ENCODE measurements around the gene P2RX5.
"Not testable (repeated sequence)": the region's sequence is repeated elsewhere in the genome, so short reads cannot be mapped to it uniquely, and the experiment has no call there.

P2RX5 gene, protein sequence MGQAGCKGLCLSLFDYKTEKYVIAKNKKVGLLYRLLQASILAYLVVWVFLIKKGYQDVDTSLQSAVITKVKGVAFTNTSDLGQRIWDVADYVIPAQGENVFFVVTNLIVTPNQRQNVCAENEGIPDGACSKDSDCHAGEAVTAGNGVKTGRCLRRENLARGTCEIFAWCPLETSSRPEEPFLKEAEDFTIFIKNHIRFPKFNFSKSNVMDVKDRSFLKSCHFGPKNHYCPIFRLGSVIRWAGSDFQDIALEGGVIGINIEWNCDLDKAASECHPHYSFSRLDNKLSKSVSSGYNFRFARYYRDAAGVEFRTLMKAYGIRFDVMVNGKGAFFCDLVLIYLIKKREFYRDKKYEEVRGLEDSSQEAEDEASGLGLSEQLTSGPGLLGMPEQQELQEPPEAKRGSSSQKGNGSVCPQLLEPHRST

GRCh38 chr17:3695723-3696411 lies at the start of gene P2RX5:
Gene P2RX5 (minus strand): TSS chr17:3696155. CDS start chr17:3696005, 150 bp downstream.
- DNase-seq: no peak

DNA sequence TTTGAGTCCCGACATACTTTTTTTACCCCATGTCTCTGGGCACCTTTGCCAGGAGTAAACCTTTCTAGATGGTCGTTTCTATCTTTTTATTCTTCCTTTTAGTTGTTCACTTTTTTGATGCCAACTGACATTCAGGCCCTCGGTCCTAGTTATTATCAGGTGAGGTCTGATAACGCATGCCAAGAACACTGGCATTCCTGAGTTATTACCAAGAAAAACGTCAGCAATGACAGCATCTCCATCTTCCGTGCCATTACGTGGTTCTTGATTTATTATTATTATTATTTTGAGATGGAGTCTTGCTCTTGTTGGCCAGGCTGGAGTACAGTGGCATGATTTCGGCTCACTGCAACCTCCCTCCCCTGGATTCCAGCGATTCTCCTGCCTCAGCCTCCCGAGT lies 49.1 kb upstream of the P2RX5 start:
- no peak for DNase-seq

DNA sequence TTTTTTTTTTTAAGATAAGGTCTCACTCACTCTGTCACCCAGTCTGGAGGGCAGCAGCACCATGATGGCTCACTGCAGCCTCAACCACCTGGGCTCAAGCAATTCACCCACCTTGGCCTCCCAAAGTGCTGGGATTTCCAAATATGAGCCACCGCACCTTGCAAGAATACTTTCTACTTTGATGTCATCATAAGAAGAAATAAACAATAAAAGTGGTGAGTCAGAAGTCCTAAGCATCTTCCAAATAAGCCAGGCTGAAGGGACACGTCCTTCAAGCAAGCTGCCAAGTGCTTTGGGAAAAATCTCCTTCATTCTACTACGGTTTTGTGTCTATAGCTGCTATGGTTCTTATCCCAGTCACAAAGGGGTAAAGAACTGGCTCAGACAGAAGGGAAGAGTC lies 48.1 kb upstream of the P2RX5 start:
- DNase-seq: no peak

DNA sequence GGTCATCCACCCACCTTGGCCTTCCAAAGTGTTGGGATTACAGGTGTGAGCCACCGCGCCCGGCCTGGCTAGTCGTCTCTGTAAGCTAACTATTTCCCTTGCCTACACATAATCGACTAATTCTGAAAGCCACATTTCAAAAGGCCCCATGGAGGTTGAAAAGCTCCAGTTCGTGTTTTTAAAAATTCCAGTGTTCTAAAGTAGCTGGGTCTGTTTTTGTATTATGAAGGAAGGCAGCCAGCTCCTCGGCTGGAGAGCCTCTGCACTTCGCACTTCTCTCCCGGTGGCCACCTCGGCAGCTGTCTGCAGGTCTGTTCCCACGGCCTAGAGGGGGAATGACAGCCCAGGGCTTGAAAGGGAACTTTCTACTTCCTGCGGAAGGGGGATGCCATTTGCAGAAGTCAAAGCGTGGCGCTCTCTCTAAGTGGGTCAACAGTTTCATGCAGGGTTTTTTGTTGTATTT lies 44.7 kb upstream of the P2RX5 start:
- no peak for DNase-seq

DNA sequence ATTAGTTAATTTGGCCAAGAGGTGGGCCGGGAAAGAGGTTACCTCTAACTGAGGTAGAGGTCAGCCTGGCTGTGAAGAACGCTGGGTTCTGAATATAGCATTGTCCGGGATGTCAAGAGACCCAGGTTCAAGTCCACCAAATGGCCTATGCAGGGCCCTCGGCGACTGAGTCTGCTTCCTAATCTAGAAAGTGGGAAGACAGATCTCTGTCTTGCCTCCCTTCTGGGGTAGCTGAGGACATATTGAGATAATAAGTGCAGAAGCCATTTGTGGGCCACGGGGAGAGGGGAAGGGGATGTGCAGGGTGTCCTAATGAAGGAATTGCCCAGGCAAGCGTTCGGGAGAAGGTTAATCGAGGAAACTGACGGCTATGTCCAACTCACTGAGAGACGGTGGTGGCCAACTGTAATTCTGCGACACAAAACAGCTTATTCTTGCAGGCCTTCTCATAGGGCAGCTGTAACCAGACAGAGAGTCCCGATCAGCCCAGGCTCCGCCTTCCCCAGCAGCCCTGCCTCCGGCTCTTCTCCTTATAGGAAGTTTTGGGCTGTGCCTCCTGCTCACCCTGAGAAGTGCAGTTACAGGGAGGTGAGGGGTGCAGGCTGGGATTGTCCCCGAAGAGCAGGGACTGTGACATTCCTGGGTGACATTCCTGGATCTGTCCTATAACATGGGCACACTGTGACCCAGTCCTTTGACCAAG lies 43.6 kb upstream of the P2RX5 start:
- DNase-seq: no peak

DNA sequence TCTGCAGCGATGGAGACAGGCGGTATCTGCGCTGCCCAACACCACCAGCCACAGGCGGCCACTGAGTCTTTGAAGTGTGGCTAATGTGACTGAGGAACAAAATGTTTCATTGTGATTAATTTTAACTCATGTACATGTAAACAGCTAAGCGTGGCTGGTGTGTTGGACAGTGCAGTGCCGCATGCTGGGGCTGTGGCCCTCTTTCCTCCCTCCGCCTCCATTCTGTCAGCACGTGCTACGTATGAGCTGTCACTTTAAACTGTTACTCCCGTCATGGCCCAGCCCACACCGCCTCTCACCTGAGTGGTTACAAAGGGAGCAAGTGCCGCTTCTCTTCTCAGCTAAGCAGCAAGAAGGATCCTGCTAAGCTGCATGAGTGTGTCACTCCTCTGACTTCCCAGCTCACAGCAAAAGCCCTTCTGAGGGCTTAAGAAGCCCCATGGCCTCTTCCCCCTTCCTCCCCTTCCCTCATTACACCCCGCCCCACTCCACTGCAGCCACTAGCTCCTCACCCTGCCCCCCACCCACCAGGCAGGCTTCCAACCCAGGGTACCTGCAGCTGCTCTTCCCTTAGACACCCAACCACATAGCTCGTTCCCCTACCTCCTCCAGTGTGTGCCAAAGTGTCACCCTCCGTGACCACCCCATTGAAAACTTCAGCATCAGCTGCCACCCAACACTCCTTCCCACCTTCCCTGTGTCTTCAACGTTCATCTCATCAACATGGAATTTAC lies 42.8 kb upstream of the P2RX5 start:
- DNase-seq: no peak

DNA sequence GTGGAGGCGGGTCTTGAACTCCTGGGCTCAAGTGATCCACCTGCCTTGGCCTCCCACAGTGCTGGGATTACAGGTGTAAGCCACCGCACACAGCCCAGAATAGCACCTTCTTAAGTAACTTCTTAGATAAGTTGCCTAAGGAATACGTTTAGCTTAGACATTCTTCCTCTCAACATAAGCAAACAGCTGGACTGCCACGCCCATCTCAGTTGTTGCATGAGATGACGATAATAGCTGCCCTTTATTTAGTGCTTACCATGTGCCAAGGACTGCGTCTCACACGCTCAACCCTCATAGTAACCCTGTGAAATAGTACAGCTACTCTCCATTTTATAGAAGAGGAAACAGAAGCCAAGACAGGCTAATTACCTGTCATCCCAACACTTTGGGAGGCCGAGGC lies 39.6 kb upstream of the P2RX5 start:
- DNase-seq: no peak

DNA sequence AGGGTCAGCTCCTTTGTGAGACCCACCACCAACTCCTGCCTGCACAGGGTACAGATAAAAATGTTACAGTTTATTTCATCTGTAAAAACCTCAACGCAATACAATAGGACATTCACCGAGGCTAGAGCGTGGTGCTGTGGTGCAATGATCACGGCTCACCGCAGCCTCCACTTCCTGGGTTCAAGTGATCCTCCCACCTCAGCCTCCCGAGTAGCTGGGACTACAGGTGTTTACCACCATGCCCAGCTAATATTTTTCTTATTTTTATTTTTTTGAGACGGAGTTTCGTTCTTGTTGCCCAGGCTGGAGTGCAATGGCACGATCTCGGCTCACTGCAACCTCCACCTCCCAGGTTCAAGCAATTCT lies 38.9 kb upstream of the P2RX5 start:
- DNase-seq: not testable (repeated sequence)

- DNase-seq: no peak
These were observed 36.3 kb upstream of the P2RX5 start for GRCh38 chr17:3732210-3732621.

- no peak for DNase-seq
These were observed 35.0 kb upstream of the P2RX5 start for GRCh38 chr17:3730881-3731429.

- peak; percentile 47 for DNase-seq
These were observed 33.9 kb upstream of the P2RX5 start for GRCh38 chr17:3729881-3730280.

- DNase-seq: not testable (repeated sequence)
These were observed 32.1 kb upstream of the P2RX5 start for GRCh38 chr17:3728099-3728498.

DNA sequence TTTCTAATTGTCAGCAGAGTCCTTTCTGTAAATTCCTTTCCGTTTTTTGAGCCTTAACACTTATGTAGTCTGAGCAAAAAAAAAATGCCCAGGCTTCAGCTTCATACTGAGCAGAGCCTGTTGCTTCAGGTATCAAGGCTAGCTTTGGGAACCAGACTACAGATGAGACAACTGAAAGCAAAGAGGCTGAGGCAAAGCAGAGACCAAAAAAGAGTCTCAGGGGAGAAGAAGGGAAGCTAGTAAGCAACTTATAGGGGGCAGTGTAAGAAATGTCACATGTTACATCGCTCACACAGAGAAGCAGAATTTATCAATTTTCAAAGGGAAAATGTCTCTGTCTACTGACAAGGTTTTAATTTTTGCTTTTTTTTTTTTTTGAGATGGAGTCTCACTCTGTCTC lies 31.1 kb upstream of the P2RX5 start:
- DNase-seq: no peak

DNA sequence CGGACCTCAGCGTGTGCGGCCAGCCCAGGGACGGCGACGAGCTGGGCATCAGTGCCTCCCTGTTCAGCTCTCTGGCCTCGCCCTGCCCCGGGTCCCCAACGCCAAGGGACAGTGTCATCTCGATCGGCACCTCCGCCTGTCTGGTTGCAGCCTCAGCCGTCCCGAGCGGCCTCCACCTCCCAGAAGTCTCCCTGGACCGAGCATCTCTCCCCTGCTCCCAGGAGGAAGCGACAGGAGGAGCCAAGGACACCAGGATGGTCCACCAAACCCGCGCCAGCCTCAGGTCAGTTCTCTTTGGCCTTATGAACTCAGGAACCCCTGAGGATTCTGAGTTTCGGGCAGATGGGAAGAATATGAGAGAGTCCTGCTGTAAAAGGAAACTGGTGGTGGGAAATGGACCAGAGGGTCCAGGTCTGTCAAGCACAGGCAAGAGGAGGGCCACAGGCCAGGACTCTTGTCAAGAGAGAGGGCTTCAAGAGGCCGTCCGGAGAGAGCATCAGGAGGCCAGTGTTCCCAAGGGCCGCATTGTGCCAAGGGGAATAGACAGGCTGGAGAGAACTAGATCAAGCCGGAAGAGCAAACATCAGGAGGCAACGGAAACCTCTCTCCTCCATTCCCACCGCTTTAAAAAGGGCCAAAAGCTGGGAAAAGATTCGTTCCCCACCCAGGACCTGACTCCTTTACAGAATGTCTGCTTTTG lies 28.6 kb upstream of the P2RX5 start:
- DNase-seq: no peak

DNA sequence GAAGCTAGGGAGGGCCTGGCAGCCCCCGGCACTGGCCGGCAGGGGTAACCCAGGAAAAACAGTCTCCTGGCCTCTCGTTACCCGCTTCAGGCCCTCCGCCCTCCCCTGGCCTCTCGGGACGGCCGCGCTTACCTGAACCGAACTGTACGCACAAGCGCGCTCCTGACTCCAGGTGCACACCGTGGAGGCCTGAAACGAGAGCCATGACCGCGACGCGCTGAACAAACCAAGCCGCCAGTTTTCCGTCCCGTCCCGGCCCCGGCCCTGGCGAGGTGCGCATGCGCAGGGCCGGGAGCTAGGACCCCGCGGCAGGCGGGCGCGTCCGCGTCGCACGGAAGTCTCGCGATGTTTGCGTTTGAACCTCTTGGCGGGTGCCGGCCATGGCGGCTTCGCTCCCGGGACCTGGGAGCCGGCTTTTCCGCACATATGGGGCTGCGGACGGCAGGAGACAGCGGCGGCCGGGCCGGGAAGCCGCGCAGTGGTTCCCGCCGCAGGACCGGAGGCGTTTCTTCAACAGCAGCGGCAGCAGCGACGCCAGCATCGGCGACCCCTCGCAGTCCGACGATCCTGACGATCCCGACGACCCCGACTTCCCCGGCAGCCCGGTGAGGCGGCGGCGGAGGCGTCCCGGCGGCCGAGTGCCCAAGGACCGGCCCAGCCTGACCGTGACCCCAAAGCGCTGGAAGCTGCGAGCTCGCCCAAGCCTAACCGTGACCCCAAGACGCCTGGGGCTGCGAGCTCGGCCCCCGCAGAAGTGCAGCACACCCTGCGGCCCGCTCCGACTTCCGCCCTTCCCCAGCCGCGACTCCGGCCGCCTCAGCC lies 27.8 kb upstream of the P2RX5 start, which contains the start of gene HASPIN:
Gene HASPIN (plus strand): TSS at position 348 of the 822 bp plus-strand sequence. CDS start 33 bp downstream, at position 381.
- peak; percentile 71 for DNase-seq

GRCh38 chr17:3723188-3723555 lies 27.2 kb upstream of the P2RX5 start:
- DNase-seq: no peak

DNA sequence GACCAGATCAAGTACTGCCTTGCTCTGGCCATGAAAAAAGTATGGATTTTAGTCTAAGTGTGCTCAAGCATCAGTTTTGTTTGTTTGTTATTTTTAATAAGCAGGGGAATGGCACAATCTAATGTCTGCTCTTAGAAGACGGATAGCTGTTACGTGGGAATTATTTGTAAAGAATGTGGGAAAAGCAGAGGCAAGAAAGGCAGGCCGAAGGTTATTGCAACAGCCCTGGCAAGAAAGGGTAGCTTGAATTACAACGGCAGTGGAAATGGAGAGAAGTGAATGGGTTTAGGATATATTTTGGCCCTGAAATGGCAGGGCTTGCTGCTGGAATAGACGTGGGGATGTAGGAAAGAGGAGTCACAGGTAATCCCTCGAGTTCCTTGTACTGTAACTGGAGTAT lies 26.8 kb upstream of the P2RX5 start:
- no peak for DNase-seq

GRCh38 chr17:3719265-3719664 lies 23.3 kb upstream of the P2RX5 start:
- DNase-seq: no peak

- DNase-seq: no peak
These were observed 22.2 kb upstream of the P2RX5 start for GRCh38 chr17:3718201-3718600.

DNA sequence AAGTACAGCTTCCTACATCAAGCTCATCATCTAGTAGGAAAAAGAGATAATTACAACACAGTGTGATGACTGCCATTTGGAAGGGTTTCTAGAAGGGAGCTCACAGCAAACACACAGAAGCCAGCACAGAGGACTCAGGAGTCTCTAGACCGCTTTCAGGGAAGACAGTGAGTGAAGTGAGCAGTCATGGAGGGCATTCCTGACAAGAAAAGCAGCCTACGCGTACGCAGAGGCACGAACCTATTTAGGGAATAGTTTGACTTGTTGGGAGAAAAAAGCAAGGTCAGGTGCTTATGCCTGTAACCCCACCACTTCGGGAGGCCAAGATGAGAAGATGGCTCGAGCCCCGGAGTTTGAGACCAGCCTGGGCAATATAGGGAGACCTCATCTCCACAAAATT lies 19.3 kb upstream of the P2RX5 start:
- no peak for DNase-seq

Data from NCI-H774 (cell line).